ENCODE measurements around the gene TCN2. TPM values are rescaled to one million over a fixed set of nuclear protein-coding genes. Genes with fewer than 3 reads are reported as not detected.
"Not testable (repeated sequence)": the region's sequence is repeated elsewhere in the genome, so short reads cannot be mapped to it uniquely, and the experiment has no call there.

Gene TCN2
- total RNA-seq, 1 experiment from 2014 or later: 2.4 TPM

GRCh38 chr22:30566125-30566524 is 40.8 kb upstream of the TCN2 start:
- Histone ChIP-seq H3K4me3 (ENCODE audit: low read depth in 2 of 2, low read length in 2 of 2) (no peak overlapping the region), H3K27ac (ENCODE audit: low read length) (no peak overlapping the region), H3K4me1 (ENCODE audit: control insufficient read depth, insufficient read depth, low read length) (no peaks in the 10 kb centered on the region; the same call in 1 of the 2 replicates), H3K27me3 (ENCODE audit: control insufficient read depth, insufficient read depth, low read length) (no peaks in the 10 kb centered on the region), H3K36me3 (ENCODE audit: control insufficient read depth, insufficient read depth, low read length) (no peaks in the 10 kb centered on the region), H3K9me3 (ENCODE audit: control insufficient read depth, insufficient read depth, low read depth, low read length) (no peaks in the 10 kb centered on the region)
- intact Hi-C loops (cut with micrococcal nuclease; ENCODE audit: unreplicated experiment): no loop called here
- ATAC-seq (no peak), DNase-seq (ENCODE audit: low read depth, low spot score) (no peak)
- ChIA-PET POLR2A (no interaction called here), CTCF (no interaction called here)
- BruUV-seq (replicated peaks): no TSS peak
- TF ChIP-seq TCF7L2 (IDR thresholded peaks at IDR 0.05; ENCODE audit: low read depth, low read length): no peak
- no peak for TF ChIP-seq SIN3A (IDR thresholded peaks at IDR 0.05; ENCODE audit: borderline replicate concordance, insufficient read depth, low read depth, low read length)
- no peak for TF ChIP-seq POLR2AphosphoS5 (IDR thresholded peaks at IDR 0.05; ENCODE audit: low read depth, low read length)
- TF ChIP-seq CTCF (IDR thresholded peaks at IDR 0.05): no peak
- TF ChIP-seq REST (IDR thresholded peaks at IDR 0.05; ENCODE audit: insufficient read depth in 1 of 2, low read depth in 2 of 2, low read length in 1 of 2): no peak
- in situ Hi-C loops (cut with HindIII; ENCODE audit: low pct_unique_long_range_greater_than_20kb, low sequenced_read_pairs): no loop called here

- ATAC-seq; POLR2A ChIA-PET; H3K27ac ChIP-seq (ENCODE audit: low read length); BruUV-seq (replicated peaks); H3K36me3 ChIP-seq (ENCODE audit: control insufficient read depth, insufficient read depth, low read length); intact Hi-C loops (cut with micrococcal nuclease; ENCODE audit: unreplicated experiment); H3K27me3 ChIP-seq (ENCODE audit: control insufficient read depth, insufficient read depth, low read length); CTCF ChIA-PET; in situ Hi-C loops (cut with HindIII; ENCODE audit: low pct_unique_long_range_greater_than_20kb, low sequenced_read_pairs); H3K4me3 ChIP-seq (ENCODE audit: low read depth in 2 of 2, low read length in 2 of 2); H3K4me1 ChIP-seq (ENCODE audit: control insufficient read depth, insufficient read depth, low read length); H3K9me3 ChIP-seq (ENCODE audit: control insufficient read depth, insufficient read depth, low read depth, low read length); DNase-seq (ENCODE audit: low read depth, low spot score): not testable (repeated sequence)
Observed at GRCh38 chr22:30567277-30567676, 39.7 kb upstream of the TCN2 start.

- ATAC-seq: no peak
- TF ChIP-seq POLR2AphosphoS5 (IDR thresholded peaks at IDR 0.05; ENCODE audit: low read depth, low read length): no peak
- no peak for DNase-seq (ENCODE audit: low read depth, low spot score)
- BruUV-seq (replicated peaks): no TSS peak
- H3K36me3 ChIP-seq (ENCODE audit: control insufficient read depth, insufficient read depth, low read length): no peaks in the 10 kb centered on the region
- H3K9me3 ChIP-seq (ENCODE audit: control insufficient read depth, insufficient read depth, low read depth, low read length): no peaks in the 10 kb centered on the region
- intact Hi-C loops (cut with micrococcal nuclease; ENCODE audit: unreplicated experiment) (no loop called here), in situ Hi-C loops (cut with HindIII; ENCODE audit: low pct_unique_long_range_greater_than_20kb, low sequenced_read_pairs) (no loop called here)
- POLR2A ChIA-PET: no interaction called here
- H3K4me1 ChIP-seq (ENCODE audit: control insufficient read depth, insufficient read depth, low read length): peaks cover 4% of the 10 kb centered on the region
- H3K27me3 ChIP-seq (ENCODE audit: control insufficient read depth, insufficient read depth, low read length): no peaks in the 10 kb centered on the region
- no peak overlapping the region for H3K4me3 ChIP-seq (ENCODE audit: low read depth in 2 of 2, low read length in 2 of 2)
- H3K27ac ChIP-seq (ENCODE audit: low read length): no peak overlapping the region
- CTCF ChIA-PET: no interaction called here
Observed at GRCh38 chr22:30568137-30568805, 38.7 kb upstream of the TCN2 start.
